Activated naive CD4-positive, alpha-beta T cell treated with anti-CD3 and anti-CD28 coated beads, Interleukin-2, amount 10 ng/mL, durations not matched to agents 7 days and 5 days (primary cell): Measurements from ENCODE around the gene RPTOR.

Experiments used
- CTCF ChIA-PET: fragments of 350-600 bp; sonication (Branson Sonifier 250); formaldehyde crosslinking; loops from one replicate; lab custom pipeline; 2021; ENCODE audit warnings: antibody characterized with exemption; lab: Charles Lee
- DNase-seq: peaks from one replicate; pipeline ENCODE4 v3.0.0-alpha.2; 2020
- H3K27ac Mint-ChIP-seq: one replicate; pipeline ENCODE4 v1.8.0; 2021; ENCODE audit warnings: mild to moderate bottlenecking, moderate library complexity, mixed read lengths
- H3K27me3 Mint-ChIP-seq: one replicate; pipeline ENCODE4 v1.8.0; 2021; ENCODE audit warnings: mild to moderate bottlenecking, mixed read lengths
- H3K36me3 Mint-ChIP-seq: one replicate; pipeline ENCODE4 v1.8.0; 2021; ENCODE audit warnings: mixed read lengths
- H3K4me1 Mint-ChIP-seq: one replicate; pipeline ENCODE4 v1.8.0; 2021; ENCODE audit warnings: mixed read lengths
- H3K4me3 Mint-ChIP-seq: one replicate; pipeline ENCODE4 v1.8.0; 2021; ENCODE audit warnings: mild to moderate bottlenecking, moderate library complexity, mixed read lengths
- H3K9me3 Mint-ChIP-seq: one replicate; pipeline ENCODE4 v1.8.0; 2021; ENCODE audit warnings: mixed read lengths

The RPTOR gene

DNA sequence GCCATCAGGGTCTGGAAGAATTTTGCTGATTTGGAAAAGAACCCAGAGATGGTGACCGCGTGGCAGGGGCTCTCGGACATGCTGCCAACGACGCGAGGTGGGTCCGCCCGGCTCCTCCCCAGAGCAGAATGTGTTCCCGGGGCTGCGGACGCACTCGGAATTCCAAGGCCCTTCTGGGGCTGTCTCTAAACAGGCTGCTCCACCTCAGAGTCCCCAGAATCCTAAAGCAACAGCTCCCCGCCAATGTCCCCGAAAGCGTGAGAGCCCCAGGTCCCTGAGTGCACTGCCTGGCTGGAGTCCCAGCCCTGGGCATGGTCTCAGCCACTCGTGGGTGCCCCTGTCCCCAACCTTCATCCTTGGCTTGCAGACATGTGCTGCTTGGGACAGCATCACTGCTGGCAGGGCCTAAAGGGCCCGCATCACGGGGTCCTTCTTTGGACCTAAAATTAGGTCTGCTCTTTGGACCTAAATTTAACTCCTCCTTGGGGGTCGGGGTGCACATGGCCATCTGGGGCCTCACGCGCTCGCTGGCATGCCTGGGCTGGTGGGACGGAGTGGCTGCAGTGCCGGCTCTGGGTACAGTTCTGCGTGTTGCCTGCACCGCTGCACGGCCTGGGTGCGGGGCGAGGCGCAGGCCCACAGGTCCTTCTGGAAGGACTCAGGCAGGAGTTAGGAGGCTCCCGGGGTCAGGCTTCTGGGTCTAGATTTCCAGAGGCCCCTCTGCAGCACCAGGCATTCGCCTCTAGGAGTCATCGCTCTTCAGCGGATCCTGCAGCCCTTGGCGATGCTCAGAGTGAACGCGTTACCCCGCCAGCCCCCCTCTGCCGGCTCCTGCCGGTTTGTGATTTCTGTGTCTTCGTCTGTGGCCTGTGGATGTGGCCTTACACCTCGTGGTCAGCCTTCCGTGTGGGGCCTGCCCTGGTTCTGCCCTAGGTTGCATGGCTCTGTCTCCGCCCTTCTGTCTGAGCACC, 405.1 kb downstream of the RPTOR start:
- Mint-ChIP-seq H3K36me3 (peaks cover 34% of the 10 kb centered on the region), H3K9me3 (peaks cover 5% of the 10 kb centered on the region), H3K27me3 (no peaks in the 10 kb centered on the region), H3K4me1 (peaks cover 23% of the 10 kb centered on the region), H3K4me3 (no peak overlapping the region), H3K27ac (peak overlapping the region; percentile 50)
- DNase-seq = no peak
- CTCF ChIA-PET = interaction anchor here (0.7 kb wide), 1 partner anchor 39 kb away, joined by 3 read pairs; no protein-coding TSS in a partner anchor

- no peak for DNase-seq
- CTCF ChIA-PET = interaction anchor here (0.7 kb wide), 1 partner anchor 39 kb away, joined by 3 read pairs; no protein-coding TSS in a partner anchor
- H3K27me3 Mint-ChIP-seq = no peaks in the 10 kb centered on the region
- H3K27ac Mint-ChIP-seq = peak overlapping the region; percentile 55
- peaks cover 5% of the 10 kb centered on the region for H3K9me3 Mint-ChIP-seq
- no peak overlapping the region for H3K4me3 Mint-ChIP-seq
- peaks cover 23% of the 10 kb centered on the region for H3K4me1 Mint-ChIP-seq
- H3K36me3 Mint-ChIP-seq = peaks cover 32% of the 10 kb centered on the region
Observed at GRCh38 chr17:80950466-80951120, 406.0 kb downstream of the RPTOR start.

GRCh38 chr17:80951121-80952090, 406.8 kb downstream of the RPTOR start:
- H3K27me3 Mint-ChIP-seq = no peaks in the 10 kb centered on the region
- H3K27ac Mint-ChIP-seq = peak overlapping the region; percentile 55
- DNase-seq = no peak
- H3K4me1 Mint-ChIP-seq = peaks cover 20% of the 10 kb centered on the region
- peaks cover 3% of the 10 kb centered on the region for H3K9me3 Mint-ChIP-seq
- CTCF ChIA-PET = interaction anchor here (0.7 kb wide), 1 partner anchor 38 kb away, joined by 3 read pairs; no protein-coding TSS in a partner anchor
- no peak overlapping the region for H3K4me3 Mint-ChIP-seq
- H3K36me3 Mint-ChIP-seq = peaks cover 24% of the 10 kb centered on the region

DNA sequence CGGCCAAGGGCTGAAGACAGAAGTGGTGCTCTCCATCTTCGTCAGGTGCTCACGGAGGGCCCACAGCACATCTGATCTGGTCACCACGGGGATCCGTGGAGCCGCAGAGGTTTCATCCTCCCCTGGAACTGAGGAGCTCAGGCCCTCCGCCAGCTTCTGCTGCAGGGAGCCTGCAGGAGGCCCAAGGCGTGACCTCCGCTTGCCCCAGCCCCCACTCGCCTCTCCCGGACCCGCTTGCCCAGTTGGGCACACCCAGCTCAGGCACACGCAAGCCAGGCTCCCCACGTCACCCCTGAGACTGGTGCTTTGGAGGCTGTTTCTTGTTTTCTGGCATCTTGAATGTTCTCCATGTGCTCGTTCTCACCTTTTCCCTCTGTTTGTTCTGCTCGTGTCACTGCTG, 407.7 kb downstream of the RPTOR start:
- Mint-ChIP-seq H3K4me1 (peaks cover 14% of the 10 kb centered on the region), H3K36me3 (peaks cover 18% of the 10 kb centered on the region), H3K27me3 (no peaks in the 10 kb centered on the region), H3K9me3 (no peaks in the 10 kb centered on the region), H3K27ac (peak overlapping the region; percentile 38), H3K4me3 (no peak overlapping the region)
- no peak for DNase-seq
- CTCF ChIA-PET = no interaction called here

DNA sequence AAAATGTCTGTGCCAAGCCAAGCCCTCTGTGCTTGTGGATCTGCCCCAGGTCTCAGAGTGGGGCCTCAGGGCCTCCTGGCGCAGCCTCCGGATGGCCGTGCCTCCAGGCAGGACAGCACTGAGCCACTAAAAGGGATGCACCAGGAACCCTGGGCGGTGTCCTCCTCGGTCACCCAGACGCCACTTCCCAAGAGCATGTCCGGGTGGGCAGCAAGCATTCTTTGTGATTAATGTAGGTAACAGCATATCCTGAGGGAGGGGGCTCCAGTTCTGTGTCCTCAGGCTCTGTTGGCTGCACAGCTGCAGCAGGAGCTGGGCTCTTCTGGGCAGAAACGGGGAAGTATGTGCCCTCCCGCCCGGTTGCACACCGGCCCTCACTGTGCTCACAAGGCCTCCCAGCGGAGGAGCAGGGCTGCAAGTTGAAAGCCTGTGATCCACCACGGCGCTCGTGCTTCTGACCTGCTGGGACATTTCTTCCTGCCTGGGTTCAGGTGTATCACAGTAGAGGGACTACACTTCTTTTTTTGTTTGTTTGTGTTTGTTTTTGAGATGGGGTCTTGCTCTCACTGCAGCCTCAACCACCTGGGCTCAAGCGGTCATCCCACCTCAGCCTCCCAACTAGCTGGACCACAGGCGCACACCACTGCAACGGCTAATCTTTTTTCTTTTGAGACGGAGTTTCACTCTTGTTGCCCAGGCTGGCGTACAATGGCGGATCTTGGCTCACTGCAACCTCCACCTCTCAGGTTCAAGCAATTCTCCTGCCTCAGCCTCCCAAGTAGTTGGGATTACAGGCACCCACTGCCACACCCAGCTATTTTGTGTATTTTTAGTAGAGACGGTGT, 409.1 kb downstream of the RPTOR start:
- no peak overlapping the region for H3K27ac Mint-ChIP-seq
- no peak overlapping the region for H3K4me3 Mint-ChIP-seq
- H3K4me1 Mint-ChIP-seq = peaks cover 14% of the 10 kb centered on the region
- no peaks in the 10 kb centered on the region for H3K9me3 Mint-ChIP-seq
- H3K27me3 Mint-ChIP-seq = no peaks in the 10 kb centered on the region
- peaks cover 11% of the 10 kb centered on the region for H3K36me3 Mint-ChIP-seq
- CTCF ChIA-PET = no interaction called here
- DNase-seq = no peak

DNA sequence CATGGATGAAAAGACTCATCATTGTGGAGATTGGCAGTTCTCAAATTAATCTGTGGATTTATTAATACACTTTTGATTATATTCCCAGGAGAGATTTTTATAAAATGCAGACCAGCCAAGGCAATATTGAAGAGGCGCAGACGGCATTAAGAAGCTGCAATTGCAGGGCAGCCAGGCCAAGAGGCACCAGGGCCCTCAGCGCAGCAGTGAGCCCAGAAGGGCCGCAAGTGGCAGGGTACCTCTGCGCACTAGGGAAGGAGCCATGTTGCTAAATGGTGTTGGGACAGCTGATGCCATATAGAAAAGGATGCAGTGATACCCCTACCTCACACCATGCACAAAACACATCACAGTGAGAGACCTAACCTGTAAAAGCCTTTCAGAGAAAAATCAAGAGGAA, 410.4 kb downstream of the RPTOR start:
- DNase-seq = no peak
- CTCF ChIA-PET = no interaction called here
- Mint-ChIP-seq H3K27me3 (no peaks in the 10 kb centered on the region), H3K4me1 (peaks cover 14% of the 10 kb centered on the region), H3K36me3 (peaks cover 8% of the 10 kb centered on the region), H3K9me3 (no peaks in the 10 kb centered on the region), H3K4me3 (no peak overlapping the region), H3K27ac (no peak overlapping the region)

DNA sequence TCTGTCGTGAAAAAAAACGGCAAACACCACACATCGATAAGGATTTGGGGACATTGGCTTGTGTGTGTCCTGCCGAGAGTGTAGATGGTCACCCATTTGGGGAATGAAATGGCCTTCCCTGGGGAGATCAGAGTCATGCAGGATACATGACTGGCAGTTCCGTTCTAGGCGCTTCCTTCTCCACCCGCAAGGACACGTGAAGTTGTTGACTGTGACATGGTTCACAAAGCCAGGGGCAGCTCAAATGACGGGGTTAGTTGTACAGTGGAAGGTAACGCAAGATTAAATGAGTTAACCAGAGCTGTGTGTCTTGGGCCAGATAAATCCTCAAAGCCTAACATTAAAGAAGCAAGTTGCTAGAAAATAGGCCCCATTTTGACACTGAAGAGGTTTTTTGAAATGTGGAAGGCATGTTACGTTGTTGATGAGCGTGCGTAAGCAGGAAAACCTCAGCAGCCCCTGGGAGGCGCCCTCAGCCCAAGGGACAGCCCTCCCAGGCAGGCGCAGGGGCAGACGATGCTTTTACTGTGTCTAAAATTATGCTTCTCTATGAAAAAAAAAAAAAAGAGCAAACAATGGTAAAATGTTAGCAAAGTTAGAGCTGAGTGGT, 411.1 kb downstream of the RPTOR start:
- H3K9me3 Mint-ChIP-seq = no peaks in the 10 kb centered on the region
- peaks cover 14% of the 10 kb centered on the region for H3K4me1 Mint-ChIP-seq
- no peak overlapping the region for H3K27ac Mint-ChIP-seq
- CTCF ChIA-PET = no interaction called here
- H3K36me3 Mint-ChIP-seq = peaks cover 8% of the 10 kb centered on the region
- no peak for DNase-seq
- no peaks in the 10 kb centered on the region for H3K27me3 Mint-ChIP-seq
- no peak overlapping the region for H3K4me3 Mint-ChIP-seq

- no peaks in the 10 kb centered on the region for H3K27me3 Mint-ChIP-seq
- no peak for DNase-seq
- H3K36me3 Mint-ChIP-seq = peaks cover 8% of the 10 kb centered on the region
- no peaks in the 10 kb centered on the region for H3K9me3 Mint-ChIP-seq
- CTCF ChIA-PET = interaction anchor here (1.0 kb wide), 1 partner anchor 57 kb away, joined by 4 read pairs; no protein-coding TSS in a partner anchor
- peaks cover 8% of the 10 kb centered on the region for H3K4me1 Mint-ChIP-seq
- no peak overlapping the region for H3K27ac Mint-ChIP-seq
- H3K4me3 Mint-ChIP-seq = no peak overlapping the region
Observed at GRCh38 chr17:80956321-80957190, 411.9 kb downstream of the RPTOR start.

DNA sequence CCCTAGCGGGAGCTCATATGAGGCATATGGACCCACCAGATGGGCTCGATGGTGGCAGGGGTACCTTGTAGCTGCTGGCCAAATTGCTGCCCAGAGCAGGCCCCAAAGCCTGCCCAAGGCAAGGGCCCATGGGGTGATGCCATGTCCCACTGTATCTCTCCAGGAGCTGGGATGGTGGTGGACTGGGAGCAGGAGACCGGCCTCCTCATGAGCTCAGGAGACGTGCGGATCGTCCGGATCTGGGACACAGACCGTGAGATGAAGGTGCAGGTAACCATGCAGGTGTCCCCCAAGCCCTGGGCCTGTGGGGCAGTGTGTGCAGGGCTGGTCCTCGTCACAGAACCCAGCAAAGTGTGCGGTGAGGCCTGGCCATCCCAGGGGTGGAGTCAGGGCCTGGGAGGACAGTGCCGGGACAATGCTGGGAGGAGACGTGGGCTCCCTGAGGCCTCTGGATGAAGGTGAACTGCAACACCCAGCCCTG, 412.9 kb downstream of the RPTOR start:
- Mint-ChIP-seq H3K27ac (no peak overlapping the region), H3K4me1 (peaks cover under 1% of the 10 kb centered on the region), H3K9me3 (no peaks in the 10 kb centered on the region), H3K4me3 (no peak overlapping the region), H3K36me3 (peaks cover 7% of the 10 kb centered on the region), H3K27me3 (no peaks in the 10 kb centered on the region)
- no peak for DNase-seq
- CTCF ChIA-PET = interaction anchor here (1.0 kb wide), 1 partner anchor 58 kb away, joined by 4 read pairs; no protein-coding TSS in a partner anchor

DNA sequence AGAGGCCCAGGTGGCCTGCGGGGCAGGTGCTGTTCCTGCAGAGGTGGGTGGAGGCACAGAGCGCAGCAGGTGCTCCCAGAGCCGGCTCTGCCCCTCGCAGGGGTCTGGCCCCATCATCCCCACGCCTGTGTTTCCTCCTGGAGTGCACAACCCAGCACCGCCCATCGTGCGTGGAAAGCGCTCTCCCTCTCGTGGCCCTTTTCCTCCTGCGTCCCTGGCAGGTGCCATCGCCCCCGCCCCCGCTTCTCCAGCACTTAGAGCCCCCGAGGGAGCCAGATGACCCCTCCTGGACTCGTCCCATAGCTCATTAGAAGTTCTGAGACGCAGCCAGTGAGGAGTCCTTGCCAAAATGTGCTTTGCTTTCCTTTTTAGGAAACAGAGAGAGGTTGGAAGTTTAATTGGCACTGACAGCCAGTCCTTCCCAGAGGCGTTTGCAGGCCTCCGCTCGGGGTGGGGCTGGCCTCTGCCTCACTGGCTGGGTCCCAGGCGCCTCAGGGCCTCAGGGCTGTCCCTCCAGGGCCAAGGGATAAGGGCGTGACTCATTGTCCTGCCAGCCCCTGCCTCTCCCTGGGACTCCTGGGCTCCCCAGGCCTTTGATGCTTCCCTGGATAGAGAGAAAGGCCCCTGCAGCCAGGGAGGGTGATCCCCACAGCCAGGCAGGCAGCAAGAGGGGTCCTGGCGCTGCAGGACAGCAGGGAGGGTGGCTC, 414.8 kb downstream of the RPTOR start:
- Mint-ChIP-seq H3K27ac (no peak overlapping the region), H3K9me3 (no peaks in the 10 kb centered on the region), H3K4me3 (no peak overlapping the region), H3K36me3 (peaks cover 5% of the 10 kb centered on the region), H3K4me1 (no peaks in the 10 kb centered on the region), H3K27me3 (no peaks in the 10 kb centered on the region)
- DNase-seq = no peak
- CTCF ChIA-PET = no interaction called here

DNA sequence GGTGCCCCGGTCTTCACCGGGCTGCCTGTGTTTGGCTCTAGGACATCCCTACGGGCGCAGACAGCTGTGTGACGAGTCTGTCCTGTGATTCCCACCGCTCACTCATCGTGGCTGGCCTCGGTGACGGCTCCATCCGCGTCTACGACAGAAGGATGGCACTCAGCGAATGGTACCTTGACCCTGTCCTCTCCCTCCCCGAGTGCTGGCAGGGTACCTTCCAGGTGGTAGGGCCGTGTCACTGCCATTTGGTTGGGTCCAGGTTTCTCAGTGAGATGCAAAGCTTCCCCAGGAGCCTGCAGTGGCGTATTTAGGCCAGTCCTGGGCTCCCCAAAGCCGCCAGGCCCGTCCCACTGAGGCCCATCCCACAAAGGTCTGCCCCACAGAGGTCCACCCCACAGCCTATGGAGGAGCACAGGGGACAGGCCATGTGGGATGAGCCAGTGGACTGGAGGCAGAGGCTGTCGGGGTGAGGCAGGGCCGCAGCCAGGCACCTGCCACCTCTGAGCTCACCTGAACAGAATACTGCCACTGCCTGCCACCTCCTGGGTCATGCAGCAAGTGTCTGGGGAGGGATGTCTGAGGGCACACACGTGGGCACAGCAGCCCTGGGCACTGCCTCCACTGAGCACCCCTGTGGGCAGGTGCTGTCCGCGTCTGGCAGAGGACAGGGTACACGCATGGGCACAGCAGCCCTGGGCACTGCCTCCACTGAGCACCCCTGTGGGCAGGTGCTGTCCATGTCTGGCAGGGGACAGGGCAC, 415.6 kb downstream of the RPTOR start:
- peaks cover 6% of the 10 kb centered on the region for H3K36me3 Mint-ChIP-seq
- H3K27me3 Mint-ChIP-seq = no peaks in the 10 kb centered on the region
- no peak overlapping the region for H3K4me3 Mint-ChIP-seq
- no peak overlapping the region for H3K27ac Mint-ChIP-seq
- H3K4me1 Mint-ChIP-seq = no peaks in the 10 kb centered on the region
- CTCF ChIA-PET = no interaction called here
- no peaks in the 10 kb centered on the region for H3K9me3 Mint-ChIP-seq
- DNase-seq = no peak
